HCT116 (cell line): Measurements from ENCODE around the gene TARS1. TPM values are rescaled to one million over a fixed set of nuclear protein-coding genes. Genes with fewer than 3 reads are reported as not detected.

Source experiments
- ATAC-seq: fragments of 200-7000 bp; cut with Tn5 transposase; 2 replicates; pipeline ENCODE4 v1.9.1; 2020; ENCODE audit warnings: mild to moderate bottlenecking, moderate library complexity
- BruUV-seq: library from RNA; stranded (reverse); fragments of 400-500 nt; replicated peaks from 2 replicates; lab custom pipeline; 2021; lab: Mats Ljungman, UMichigan
- CTCF ChIA-PET: fragments of 300-600 bp; sonication (Branson Sonifier 250); formaldehyde crosslinking; loops from one replicate; lab custom pipeline; 2021; ENCODE audit warnings: antibody characterized with exemption; lab: Charles Lee
- POLR2A ChIA-PET: fragments of 300-600, 350-600 bp; sonication (Branson Sonifier 250); formaldehyde crosslinking; loops from one replicate; lab custom pipeline; 2021; ENCODE audit warnings: antibody characterized with exemption; lab: Charles Lee
- RAD21 ChIA-PET, 2 experiments: fragments of 300-600 bp; sonication (Branson Sonifier 250); formaldehyde crosslinking; loops; one replicate each; lab custom pipeline; 2023; ENCODE audit warnings: low total read pairs in 2 of 2; ENCODE audit not compliant: uncharacterized antibody in 2 of 2, unreplicated experiment in 2 of 2, low non-redundant PET in 1 of 2; lab: Charles Lee
- DNase-seq: peaks from one replicate; pipeline ENCODE4 v3.0.0-alpha.2; 2010; ENCODE audit warnings: low read depth, low spot score
- H2AFZ ChIP-seq: fragments of 200-600 bp; shearing (Covaris generic), sonication (generic); 2 replicates; pipeline ENCODE4 v1.6.1; 2017; ENCODE audit warnings: low read depth, mixed run types, mixed read lengths, antibody characterized with exemption, low read length; ENCODE audit not compliant: poor library complexity, severe bottlenecking
- H3K27ac ChIP-seq: 2 replicates; pipeline ENCODE4 v1.5.1; 2012; ENCODE audit warnings: low read depth, low read length
- H3K27me3 ChIP-seq: fragments of 200-600 bp; sonication (generic); 2 replicates; pipeline ENCODE4 v1.6.1; 2016; ENCODE audit warnings: mixed run types, low read length, mixed read lengths; ENCODE audit not compliant: insufficient read depth
- H3K36me3 ChIP-seq, 2 experiments: fragments of 200-500 bp in 1 of 2; fragments of 200-600 bp in 1 of 2; sonication (Bioruptor generic) in 1 of 2; sonication (generic) in 1 of 2; 2 replicates each; pipeline versions ENCODE4 v1.5.1 to v1.6.1; 2014 to 2016; ENCODE audit warnings: low read length in 2 of 2, inconsistent platforms in 1 of 2, mixed read lengths in 1 of 2, mixed run types in 1 of 2; ENCODE audit not compliant: insufficient read depth in 2 of 2, control insufficient read depth in 1 of 2
- H3K4me1 ChIP-seq, 2 experiments: fragments of 200-600 bp in 1 of 2; sonication (generic) in 1 of 2; 2 replicates each; pipeline versions ENCODE4 v1.5.1 to v1.6.1; 2012 to 2017; ENCODE audit warnings: low read length in 2 of 2, inconsistent platforms in 1 of 2, mild to moderate bottlenecking in 1 of 2, mixed read lengths in 1 of 2, mixed run types in 1 of 2, moderate library complexity in 1 of 2; ENCODE audit not compliant: insufficient read depth in 2 of 2, control insufficient read depth in 1 of 2
- H3K4me2 ChIP-seq: fragments of 200-600 bp; sonication (generic); 2 replicates; pipeline ENCODE4 v1.6.1; 2017; ENCODE audit warnings: mixed run types, low read length, mixed read lengths
- H3K4me3 ChIP-seq, 2 experiments: fragments of 200-600 bp in 1 of 2; sonication (generic) in 1 of 2; replicated peaks in 1 of 2; 2 replicates each; pipeline ENCODE4 v1.5.1; 2011 to 2016; ENCODE audit warnings: low read length in 2 of 2, control low read depth in 1 of 2, low read depth in 1 of 2, mild to moderate bottlenecking in 1 of 2, mixed read lengths in 1 of 2, mixed run types in 1 of 2
- H3K79me2 ChIP-seq: fragments of 200-600 bp; sonication (generic); 2 replicates; pipeline ENCODE4 v1.6.1; 2017; ENCODE audit warnings: mild to moderate bottlenecking, mixed run types, low read length, moderate library complexity, mixed read lengths; ENCODE audit not compliant: insufficient read depth
- H3K9ac ChIP-seq: fragments of 200-600 bp; sonication (generic); 2 replicates; pipeline ENCODE4 v1.6.1; 2016; ENCODE audit warnings: low read length, mixed read lengths
- H3K9me2 ChIP-seq: fragments of 200-600 bp; sonication (generic), shearing (Covaris generic); 2 replicates; pipeline ENCODE4 v1.6.1; 2017; ENCODE audit warnings: mixed run types, mild to moderate bottlenecking, moderate library complexity; ENCODE audit not compliant: insufficient read depth
- H3K9me3 ChIP-seq, 2 experiments: fragments of 200-500 bp in 1 of 2; fragments of 200-600 bp in 1 of 2; sonication (Bioruptor generic) in 1 of 2; sonication (generic) in 1 of 2; 2 replicates each; pipeline ENCODE4 v1.6.1; 2014 to 2017; ENCODE audit warnings: low read length in 2 of 2, mixed read lengths in 2 of 2, inconsistent platforms in 1 of 2, low read depth in 1 of 2, mild to moderate bottlenecking in 1 of 2, mixed run types in 1 of 2, moderate library complexity in 1 of 2; ENCODE audit not compliant: control insufficient read depth in 1 of 2, insufficient read depth in 1 of 2
- H4K20me1 ChIP-seq: fragments of 200-600 bp; sonication (generic), shearing (Covaris generic); 2 replicates; pipeline ENCODE4 v1.6.1; 2017; ENCODE audit warnings: mixed run types, mild to moderate bottlenecking, moderate library complexity; ENCODE audit not compliant: insufficient read depth
- CBX3 ChIP-seq: IDR thresholded peaks from 2 replicates; pipeline ENCODE4 v1.6.1; 2012; ENCODE audit warnings: low read depth
- CEBPB ChIP-seq: IDR thresholded peaks from 2 replicates; pipeline ENCODE4 v1.6.1; 2012; ENCODE audit warnings: low read depth
- CTCF ChIP-seq, 3 experiments: fragments of 200-600 bp in 1 of 3; sonication (generic) in 1 of 3; IDR thresholded peaks in 2 of 3; conservative IDR thresholded peaks in 1 of 3; 2 replicates each; pipeline ENCODE4 v1.5.1; 2012 to 2017; ENCODE audit warnings: low read depth in 2 of 3, low read length in 2 of 3, antibody characterized with exemption in 1 of 3, borderline replicate concordance in 1 of 3, control low read depth in 1 of 3, mild to moderate bottlenecking in 1 of 3, mixed read lengths in 1 of 3, mixed run types in 1 of 3, moderate library complexity in 1 of 3; ENCODE audit not compliant: insufficient read depth in 1 of 3
- EGR1 ChIP-seq: IDR thresholded peaks from 2 replicates; pipeline ENCODE4 v1.6.1; 2012; ENCODE audit warnings: low read depth
- EZH2 ChIP-seq: fragments of 200-600 bp; sonication (generic); IDR thresholded peaks from 2 replicates; pipeline ENCODE4 v1.6.1; 2017; ENCODE audit warnings: antibody characterized with exemption, mixed run types
- EZH2phosphoT487 ChIP-seq: fragments of 200-600 bp; IDR thresholded peaks from 2 replicates; pipeline ENCODE4 v1.6.1; 2018; ENCODE audit warnings: antibody characterized with exemption, borderline replicate concordance
- FOSL1 ChIP-seq: IDR thresholded peaks from 2 replicates; pipeline ENCODE4 v1.6.1; 2012; ENCODE audit warnings: low read depth
- JUND ChIP-seq: IDR thresholded peaks from 2 replicates; pipeline ENCODE4 v1.6.1; 2012
- POLR2AphosphoS5 ChIP-seq: IDR thresholded peaks from 2 replicates; pipeline ENCODE4 v1.6.1; 2011; ENCODE audit warnings: mild to moderate bottlenecking, low read depth, low read length, moderate library complexity
- RAD21 ChIP-seq: IDR thresholded peaks from 2 replicates; pipeline ENCODE4 v1.6.1; 2012; ENCODE audit warnings: low read depth, mild to moderate bottlenecking
- SIN3A ChIP-seq: IDR thresholded peaks from 2 replicates; pipeline ENCODE4 v1.6.1; 2012; ENCODE audit warnings: low read depth
- SP1 ChIP-seq: IDR thresholded peaks from 2 replicates; pipeline ENCODE4 v1.6.1; 2012; ENCODE audit warnings: low read depth
- SRF ChIP-seq: IDR thresholded peaks from 2 replicates; pipeline ENCODE4 v1.6.1; 2012; ENCODE audit warnings: low read depth
- YY1 ChIP-seq: IDR thresholded peaks from 2 replicates; pipeline ENCODE4 v1.6.1; 2011; ENCODE audit warnings: low read length, low read depth, moderate library complexity, mild to moderate bottlenecking; ENCODE audit not compliant: insufficient replicate concordance; ENCODE audit errors: extremely low read depth
- ZFX ChIP-seq: fragments of 450-650 bp; IDR thresholded peaks from 2 replicates; pipeline ENCODE4 v1.6.1; 2017
- ZNF274 ChIP-seq: fragments of 200-500 bp; sonication (Bioruptor generic); IDR thresholded peaks from 2 replicates; pipeline ENCODE4 v1.6.1; 2014; ENCODE audit warnings: mild to moderate bottlenecking, low read depth, low read length, inconsistent platforms
- intact Hi-C: fragments of 100-400 bp; cut with micrococcal nuclease; formaldehyde crosslinking; loops from 2 replicates; pipeline ENCODE4 v1.10.0; 2022
- total RNA-seq: library from RNA; stranded (reverse); gene quantifications from one replicate; pipeline ENCODE4 v1.2.1, GENCODE V29; 2021; ENCODE audit not compliant: unreplicated experiment
- TF ChIP-seq, protein P1 (sequence below): IDR thresholded peaks from 2 replicates; pipeline ENCODE4 v1.6.1; 2012
- TF ChIP-seq, protein P2 (sequence below): IDR thresholded peaks from 2 replicates; pipeline ENCODE4 v1.6.1; 2011; ENCODE audit warnings: mild to moderate bottlenecking, low read length, moderate library complexity; ENCODE audit not compliant: insufficient replicate concordance; ENCODE audit errors: extremely low read depth
- TF ChIP-seq, protein P3 (sequence below): IDR thresholded peaks from 2 replicates; pipeline ENCODE4 v1.6.1; 2012; ENCODE audit warnings: low read depth

The TARS1 gene
- total RNA-seq, 1 experiment from 2014 or later: 291 TPM

DNA sequence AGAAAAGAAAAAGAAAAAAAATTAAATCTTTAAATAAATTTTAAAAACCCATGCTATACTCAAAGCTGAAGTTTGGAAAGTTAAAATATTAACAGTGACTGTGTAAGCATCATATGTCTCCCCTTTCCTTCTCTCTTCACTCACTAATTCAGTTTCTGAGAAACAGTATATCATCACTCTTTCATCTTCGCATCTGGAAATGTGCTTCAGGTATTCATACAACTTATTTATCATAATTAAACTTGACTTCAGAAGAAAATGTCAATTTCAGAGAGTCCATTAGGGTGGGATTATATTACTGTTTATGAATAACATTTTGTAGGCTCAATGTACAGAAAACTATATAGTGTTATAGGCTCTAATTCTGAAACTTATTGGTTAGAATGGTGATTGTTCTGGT, 29.3 kb upstream of the TARS1 start:
- no peaks in the 10 kb centered on the region for H3K4me1 ChIP-seq
- H2AFZ ChIP-seq: no peak overlapping the region
- ChIA-PET POLR2A (no interaction called here), CTCF (no interaction called here), RAD21 (no interaction called here)
- no peak for ATAC-seq
- H3K9me2 ChIP-seq: no peaks in the 10 kb centered on the region
- H3K27me3 ChIP-seq: no peaks in the 10 kb centered on the region
- no peak overlapping the region for H3K4me2 ChIP-seq
- intact Hi-C loops: no loop called here
- no peaks in the 10 kb centered on the region for H3K36me3 ChIP-seq
- TF ChIP-seq SRF: no peak
- no peak for TF ChIP-seq FOSL1
- TF ChIP-seq CBX3: no peak
- no peak for TF ChIP-seq JUND
- TF ChIP-seq SP1: no peak
- TF ChIP-seq, protein P1, sequence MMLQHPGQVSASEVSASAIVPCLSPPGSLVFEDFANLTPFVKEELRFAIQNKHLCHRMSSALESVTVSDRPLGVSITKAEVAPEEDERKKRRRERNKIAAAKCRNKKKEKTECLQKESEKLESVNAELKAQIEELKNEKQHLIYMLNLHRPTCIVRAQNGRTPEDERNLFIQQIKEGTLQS: no peak
- TF ChIP-seq, protein P2, sequence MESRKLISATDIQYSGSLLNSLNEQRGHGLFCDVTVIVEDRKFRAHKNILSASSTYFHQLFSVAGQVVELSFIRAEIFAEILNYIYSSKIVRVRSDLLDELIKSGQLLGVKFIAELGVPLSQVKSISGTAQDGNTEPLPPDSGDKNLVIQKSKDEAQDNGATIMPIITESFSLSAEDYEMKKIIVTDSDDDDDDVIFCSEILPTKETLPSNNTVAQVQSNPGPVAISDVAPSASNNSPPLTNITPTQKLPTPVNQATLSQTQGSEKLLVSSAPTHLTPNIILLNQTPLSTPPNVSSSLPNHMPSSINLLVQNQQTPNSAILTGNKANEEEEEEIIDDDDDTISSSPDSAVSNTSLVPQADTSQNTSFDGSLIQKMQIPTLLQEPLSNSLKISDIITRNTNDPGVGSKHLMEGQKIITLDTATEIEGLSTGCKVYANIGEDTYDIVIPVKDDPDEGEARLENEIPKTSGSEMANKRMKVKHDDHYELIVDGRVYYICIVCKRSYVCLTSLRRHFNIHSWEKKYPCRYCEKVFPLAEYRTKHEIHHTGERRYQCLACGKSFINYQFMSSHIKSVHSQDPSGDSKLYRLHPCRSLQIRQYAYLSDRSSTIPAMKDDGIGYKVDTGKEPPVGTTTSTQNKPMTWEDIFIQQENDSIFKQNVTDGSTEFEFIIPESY: no peak
- TF ChIP-seq, protein P3, sequence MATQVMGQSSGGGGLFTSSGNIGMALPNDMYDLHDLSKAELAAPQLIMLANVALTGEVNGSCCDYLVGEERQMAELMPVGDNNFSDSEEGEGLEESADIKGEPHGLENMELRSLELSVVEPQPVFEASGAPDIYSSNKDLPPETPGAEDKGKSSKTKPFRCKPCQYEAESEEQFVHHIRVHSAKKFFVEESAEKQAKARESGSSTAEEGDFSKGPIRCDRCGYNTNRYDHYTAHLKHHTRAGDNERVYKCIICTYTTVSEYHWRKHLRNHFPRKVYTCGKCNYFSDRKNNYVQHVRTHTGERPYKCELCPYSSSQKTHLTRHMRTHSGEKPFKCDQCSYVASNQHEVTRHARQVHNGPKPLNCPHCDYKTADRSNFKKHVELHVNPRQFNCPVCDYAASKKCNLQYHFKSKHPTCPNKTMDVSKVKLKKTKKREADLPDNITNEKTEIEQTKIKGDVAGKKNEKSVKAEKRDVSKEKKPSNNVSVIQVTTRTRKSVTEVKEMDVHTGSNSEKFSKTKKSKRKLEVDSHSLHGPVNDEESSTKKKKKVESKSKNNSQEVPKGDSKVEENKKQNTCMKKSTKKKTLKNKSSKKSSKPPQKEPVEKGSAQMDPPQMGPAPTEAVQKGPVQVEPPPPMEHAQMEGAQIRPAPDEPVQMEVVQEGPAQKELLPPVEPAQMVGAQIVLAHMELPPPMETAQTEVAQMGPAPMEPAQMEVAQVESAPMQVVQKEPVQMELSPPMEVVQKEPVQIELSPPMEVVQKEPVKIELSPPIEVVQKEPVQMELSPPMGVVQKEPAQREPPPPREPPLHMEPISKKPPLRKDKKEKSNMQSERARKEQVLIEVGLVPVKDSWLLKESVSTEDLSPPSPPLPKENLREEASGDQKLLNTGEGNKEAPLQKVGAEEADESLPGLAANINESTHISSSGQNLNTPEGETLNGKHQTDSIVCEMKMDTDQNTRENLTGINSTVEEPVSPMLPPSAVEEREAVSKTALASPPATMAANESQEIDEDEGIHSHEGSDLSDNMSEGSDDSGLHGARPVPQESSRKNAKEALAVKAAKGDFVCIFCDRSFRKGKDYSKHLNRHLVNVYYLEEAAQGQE: no peak
- no peak for TF ChIP-seq CEBPB
- TF ChIP-seq YY1: no peak
- no peak for TF ChIP-seq SIN3A
- no peak for TF ChIP-seq POLR2AphosphoS5
- no peak for TF ChIP-seq ZNF274
- TF ChIP-seq EZH2: no peak
- TF ChIP-seq ZFX: no peak
- TF ChIP-seq EZH2phosphoT487: no peak
- TF ChIP-seq EGR1: no peak
- no peak for TF ChIP-seq CTCF (IDR thresholded peaks at IDR 0.05 in 2 of 3, conservative IDR thresholded peaks at IDR 0.05 in 1 of 3; ENCODE audit: borderline replicate concordance in 1 of 3, insufficient read depth in 1 of 3, low read depth in 2 of 3, low read length in 2 of 3)
- no peak for TF ChIP-seq RAD21
- no peak overlapping the region for H3K4me3 ChIP-seq
- no peak for DNase-seq
- no peaks in the 10 kb centered on the region for H4K20me1 ChIP-seq
- no peaks in the 10 kb centered on the region for H3K9me3 ChIP-seq
- H3K27ac ChIP-seq: no peak overlapping the region
- no peaks in the 10 kb centered on the region for H3K79me2 ChIP-seq
- H3K9ac ChIP-seq: no peak overlapping the region
- no TSS peak for BruUV-seq
